Gastrocnemius medialis (tissue), 4 donors: ENCODE results near the gene GABBR2.

Source experiments
- POLR2A ChIP-seq, 2 donors: fragments of 450-650 bp; IDR thresholded peaks; one replicate each; pipeline ENCODE4 v1.6.1; 2017; ENCODE audit warnings: antibody characterized with exemption in 2 of 2, mild to moderate bottlenecking in 2 of 2, moderate library complexity in 2 of 2
- TF ChIP-seq, protein P1 (sequence below), 5 experiments: fragments of 450-650 bp in 3 of 5; fragments of 200-600 bp in 2 of 5; sonication (generic) in 2 of 5; IDR thresholded peaks in 4 of 5; conservative IDR thresholded peaks in 1 of 5; 1 replicate in 4 of 5; 2 replicates in 1 of 5; pipeline ENCODE4 v1.5.1; 2016 to 2019; ENCODE audit warnings: antibody characterized with exemption in 5 of 5, mild to moderate bottlenecking in 3 of 5, moderate library complexity in 3 of 5

DNA sequence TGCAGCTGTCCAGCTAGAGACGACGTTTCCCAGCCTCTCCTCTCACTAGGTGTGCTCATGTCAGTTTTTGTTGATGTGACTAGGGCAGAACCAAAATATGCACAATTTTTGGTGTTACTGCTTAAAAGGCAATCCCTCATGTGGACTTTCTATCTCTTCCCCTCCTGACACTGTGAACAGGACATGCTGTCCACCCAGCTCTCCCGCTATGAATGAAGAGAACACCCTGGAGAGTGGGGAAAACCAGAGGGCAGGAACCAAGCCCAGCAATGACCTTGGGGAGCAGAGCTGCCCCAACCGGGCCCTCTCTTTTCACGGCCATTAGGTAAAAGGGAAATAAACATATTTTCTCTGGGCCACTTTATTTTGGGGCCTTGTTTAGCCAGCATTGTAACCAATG lies 406.6 kb downstream of the GABBR2 start:
- no peak for TF ChIP-seq POLR2A (IDR thresholded peaks at IDR 0.05)
- TF ChIP-seq, protein P1, sequence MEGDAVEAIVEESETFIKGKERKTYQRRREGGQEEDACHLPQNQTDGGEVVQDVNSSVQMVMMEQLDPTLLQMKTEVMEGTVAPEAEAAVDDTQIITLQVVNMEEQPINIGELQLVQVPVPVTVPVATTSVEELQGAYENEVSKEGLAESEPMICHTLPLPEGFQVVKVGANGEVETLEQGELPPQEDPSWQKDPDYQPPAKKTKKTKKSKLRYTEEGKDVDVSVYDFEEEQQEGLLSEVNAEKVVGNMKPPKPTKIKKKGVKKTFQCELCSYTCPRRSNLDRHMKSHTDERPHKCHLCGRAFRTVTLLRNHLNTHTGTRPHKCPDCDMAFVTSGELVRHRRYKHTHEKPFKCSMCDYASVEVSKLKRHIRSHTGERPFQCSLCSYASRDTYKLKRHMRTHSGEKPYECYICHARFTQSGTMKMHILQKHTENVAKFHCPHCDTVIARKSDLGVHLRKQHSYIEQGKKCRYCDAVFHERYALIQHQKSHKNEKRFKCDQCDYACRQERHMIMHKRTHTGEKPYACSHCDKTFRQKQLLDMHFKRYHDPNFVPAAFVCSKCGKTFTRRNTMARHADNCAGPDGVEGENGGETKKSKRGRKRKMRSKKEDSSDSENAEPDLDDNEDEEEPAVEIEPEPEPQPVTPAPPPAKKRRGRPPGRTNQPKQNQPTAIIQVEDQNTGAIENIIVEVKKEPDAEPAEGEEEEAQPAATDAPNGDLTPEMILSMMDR (IDR thresholded peaks at IDR 0.05 in 4 of 5, conservative IDR thresholded peaks at IDR 0.05 in 1 of 5) = no peak
